HG03442 (cell line): ENCODE data around the gene MRPS27.

Experiments
- ATAC-seq: cut with Tn5 transposase; IDR thresholded peaks from one replicate; pipeline ENCODE4 v1.9.1; 2021; ENCODE audit warnings: mild to moderate bottlenecking, moderate library complexity; ENCODE audit not compliant: unreplicated experiment

MRPS27 gene

DNA sequence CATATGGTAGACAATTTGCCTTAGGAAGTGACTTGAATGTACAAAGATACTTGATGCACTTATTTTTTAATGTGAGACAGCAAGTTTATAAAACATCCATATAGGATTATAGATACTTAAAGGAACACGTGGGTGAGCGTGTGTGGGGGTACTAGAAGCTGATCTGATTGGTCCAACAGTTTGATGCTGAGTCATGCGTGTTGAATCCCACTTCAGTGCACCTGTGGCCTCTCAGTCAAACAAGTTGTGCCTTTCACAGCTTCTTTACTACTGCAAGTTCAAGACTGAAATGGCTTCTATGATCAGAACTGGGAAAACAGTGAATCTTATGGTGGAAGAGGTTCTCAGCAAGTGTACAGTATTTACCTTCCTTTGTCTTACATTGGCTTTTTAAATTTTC, 113.9 kb downstream of the MRPS27 start:
- no peak for ATAC-seq

DNA sequence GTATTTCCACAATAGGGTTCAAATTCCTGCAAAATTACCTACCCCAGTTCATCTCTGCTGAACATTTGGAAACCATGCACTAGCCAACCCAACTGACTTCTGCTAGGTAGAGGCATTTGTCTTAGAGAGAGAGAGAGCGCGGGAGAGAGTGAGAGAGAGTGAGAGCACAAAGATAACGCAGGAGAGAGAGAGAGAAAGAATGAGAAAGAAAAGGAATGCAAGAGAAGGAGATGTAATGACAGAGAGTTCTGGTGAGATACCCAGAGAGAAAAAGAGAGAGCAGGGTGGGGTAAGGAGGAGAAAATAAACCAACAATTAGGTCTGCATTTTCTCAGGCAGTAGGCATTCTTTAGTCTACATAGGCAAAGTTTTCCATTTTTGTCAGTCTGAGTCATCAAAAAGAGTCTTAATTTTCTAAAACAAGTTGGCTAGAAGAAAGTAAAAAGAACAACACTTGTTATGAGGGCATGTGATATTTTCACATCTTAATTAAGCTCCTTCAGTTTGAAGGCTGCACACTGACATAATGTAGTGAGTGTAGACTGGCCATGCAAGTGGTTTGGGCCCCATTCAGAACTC, 114.5 kb downstream of the MRPS27 start:
- ATAC-seq: no peak

DNA sequence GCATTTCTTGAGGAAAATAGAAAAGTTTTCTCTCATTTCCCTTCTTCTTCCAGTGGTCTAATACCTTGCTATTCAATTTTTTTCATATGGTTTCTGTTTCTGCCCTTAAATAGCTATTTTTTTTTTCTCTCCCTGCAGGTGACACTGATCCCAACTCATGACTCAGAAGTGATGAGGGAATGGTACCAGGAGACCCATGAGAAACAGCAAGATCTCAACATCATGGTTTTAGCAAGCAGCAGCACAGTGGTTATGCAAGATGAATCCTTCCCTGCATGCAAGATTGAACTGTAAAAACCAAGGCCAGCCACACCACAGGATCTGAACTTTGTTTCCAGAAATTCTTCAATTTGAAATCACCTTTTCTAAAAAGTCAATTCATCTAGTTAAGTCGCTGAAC, 115.1 kb downstream of the MRPS27 start:
- ATAC-seq: no peak

DNA sequence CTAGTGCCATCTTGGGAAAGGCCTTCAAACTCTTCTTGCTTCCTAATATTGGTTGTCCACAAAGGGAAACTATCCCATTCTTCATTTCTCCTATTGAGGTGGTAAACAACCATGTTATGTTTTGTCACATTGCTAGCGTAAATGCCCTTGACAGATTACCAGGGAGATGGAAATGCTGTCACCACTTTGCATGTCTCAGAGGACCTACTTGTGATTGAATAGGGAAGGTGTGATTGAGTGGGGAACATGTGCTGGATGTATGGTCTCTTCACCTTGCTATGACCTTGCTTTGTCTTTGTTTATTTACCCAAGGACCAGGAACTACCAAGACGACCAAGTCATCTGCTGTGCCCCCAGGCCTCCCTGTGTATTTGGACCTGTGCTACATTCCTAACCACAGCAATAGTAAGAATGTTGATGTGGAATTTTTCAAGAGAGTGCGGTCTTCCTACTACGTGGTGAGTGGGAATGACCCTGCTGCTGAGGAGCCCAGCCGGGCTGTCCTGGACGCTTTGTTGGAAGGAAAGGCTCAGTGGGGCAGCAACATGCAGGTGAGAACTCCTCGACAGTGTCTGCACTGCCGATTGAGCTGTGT, 116.7 kb downstream of the MRPS27 start:
- ATAC-seq: no peak

DNA sequence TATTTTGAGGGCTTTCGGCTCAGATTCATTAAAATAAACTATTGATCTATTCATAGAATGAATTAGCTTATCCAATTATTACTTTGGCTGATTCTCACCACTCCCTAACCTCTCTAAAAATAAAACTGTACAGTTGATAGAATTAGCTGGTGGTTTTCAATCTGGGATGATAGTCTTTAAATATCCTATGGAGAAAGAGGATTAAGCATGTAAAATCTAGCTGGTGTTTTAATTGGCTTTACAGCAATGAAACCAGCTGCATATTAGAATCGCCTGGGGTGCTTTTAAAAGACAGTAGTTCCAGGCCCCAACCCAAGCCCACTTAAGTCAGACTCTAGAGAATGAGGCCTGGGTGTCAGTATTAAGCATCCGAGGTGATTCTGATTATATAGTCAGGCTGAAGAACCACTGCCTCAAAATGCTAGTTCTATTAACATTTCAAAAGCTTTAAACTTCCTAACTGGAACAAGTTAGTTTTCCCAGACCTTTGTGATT, 117.7 kb downstream of the MRPS27 start:
- no peak for ATAC-seq

DNA sequence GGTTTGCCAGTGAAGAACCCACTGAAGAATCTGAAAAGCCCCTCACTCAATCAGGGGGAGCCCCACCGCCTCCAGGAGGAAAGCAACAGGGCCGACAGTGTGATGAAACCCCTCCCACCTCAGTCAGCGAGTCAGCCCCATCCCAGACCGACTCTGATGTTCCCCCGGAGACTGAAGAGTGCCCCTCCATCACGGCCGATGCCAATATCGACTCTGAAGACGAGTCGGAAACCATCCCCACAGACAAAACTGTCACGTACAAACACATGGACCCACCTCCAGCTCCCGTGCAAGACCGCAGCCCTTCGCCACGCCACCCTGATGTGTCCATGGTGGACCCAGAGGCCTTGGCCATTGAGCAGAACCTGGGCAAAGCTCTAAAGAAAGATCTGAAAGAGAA, 120.4 kb downstream of the MRPS27 start:
- no peak for ATAC-seq

DNA sequence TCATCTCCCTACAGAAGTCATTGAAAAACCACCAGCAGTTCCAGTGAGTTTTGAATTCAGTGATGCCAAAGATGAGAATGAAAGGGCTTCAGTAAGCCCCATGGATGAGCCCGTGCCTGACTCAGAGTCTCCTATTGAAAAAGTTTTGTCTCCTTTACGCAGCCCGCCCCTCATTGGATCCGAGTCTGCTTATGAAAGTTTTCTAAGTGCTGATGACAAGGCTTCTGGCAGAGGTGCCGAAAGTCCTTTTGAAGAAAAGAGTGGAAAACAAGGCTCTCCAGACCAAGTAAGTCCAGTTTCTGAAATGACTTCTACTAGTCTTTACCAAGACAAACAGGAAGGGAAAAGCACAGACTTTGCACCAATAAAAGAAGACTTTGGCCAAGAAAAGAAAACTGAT, 122.6 kb downstream of the MRPS27 start:
- no peak for ATAC-seq

DNA sequence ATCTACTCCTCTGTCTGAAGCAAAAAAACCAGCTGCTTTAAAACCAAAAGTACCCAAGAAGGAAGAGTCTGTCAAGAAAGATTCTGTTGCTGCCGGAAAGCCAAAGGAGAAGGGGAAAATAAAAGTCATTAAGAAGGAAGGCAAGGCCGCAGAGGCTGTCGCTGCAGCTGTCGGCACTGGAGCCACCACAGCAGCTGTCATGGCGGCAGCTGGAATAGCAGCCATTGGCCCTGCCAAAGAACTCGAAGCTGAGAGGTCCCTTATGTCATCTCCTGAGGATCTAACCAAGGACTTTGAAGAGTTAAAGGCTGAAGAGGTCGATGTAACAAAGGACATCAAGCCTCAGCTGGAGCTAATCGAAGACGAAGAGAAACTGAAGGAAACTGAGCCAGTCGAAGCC, 124.5 kb downstream of the MRPS27 start:
- no peak for ATAC-seq

DNA sequence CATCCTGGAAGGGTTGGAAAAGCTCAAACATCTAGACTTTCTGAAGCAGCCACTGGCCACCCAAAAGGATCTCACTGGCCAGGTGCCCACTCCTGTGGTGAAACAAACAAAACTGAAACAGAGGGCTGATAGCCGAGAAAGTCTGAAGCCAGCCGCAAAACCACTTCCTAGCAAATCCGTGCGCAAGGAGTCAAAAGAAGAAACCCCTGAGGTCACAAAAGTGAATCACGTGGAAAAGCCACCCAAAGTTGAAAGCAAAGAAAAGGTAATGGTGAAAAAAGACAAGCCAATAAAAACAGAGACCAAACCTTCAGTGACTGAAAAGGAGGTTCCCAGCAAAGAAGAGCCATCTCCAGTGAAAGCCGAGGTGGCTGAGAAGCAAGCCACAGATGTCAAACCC, 125.2 kb downstream of the MRPS27 start:
- peak; percentile 90 for ATAC-seq

DNA sequence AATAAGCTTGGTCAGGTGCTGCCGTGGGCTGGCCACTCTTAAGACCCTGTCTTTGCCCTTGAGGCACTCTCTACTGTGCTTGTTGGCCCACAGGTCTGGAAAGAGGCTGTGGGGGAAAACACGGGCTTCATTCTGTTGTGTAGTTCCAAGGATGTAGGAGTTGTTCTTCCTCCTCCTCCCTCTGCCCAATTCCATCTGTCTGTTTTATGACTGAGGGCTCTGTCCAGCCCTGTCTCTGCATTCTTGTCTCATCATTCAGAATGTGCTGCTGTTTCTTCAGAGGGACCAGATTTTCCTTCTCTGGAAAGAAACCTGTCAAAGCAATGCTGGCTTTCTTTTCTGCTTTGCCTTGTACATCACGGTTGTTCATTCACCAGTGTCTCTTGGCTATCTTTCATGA, 128.6 kb downstream of the MRPS27 start:
- ATAC-seq: no peak

DNA sequence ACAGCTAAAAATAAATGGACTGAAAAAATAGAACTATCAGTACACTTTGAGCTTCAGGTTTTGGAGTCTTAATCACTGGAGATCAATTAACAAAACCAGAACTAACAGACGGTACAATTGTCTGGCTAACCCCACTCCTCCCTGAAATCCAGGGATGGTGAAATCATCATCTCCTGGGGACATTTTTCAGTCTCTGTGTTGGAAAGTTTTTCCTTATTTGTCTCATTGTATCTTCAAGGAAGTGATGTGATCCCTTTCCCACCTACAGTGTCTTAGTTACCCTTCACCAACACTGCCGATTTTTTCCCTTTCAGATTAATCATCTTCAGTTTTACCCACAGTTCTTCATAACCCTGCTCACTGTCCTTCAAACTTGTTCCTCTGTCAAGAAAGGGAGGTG, 130.9 kb downstream of the MRPS27 start:
- no peak for ATAC-seq

DNA sequence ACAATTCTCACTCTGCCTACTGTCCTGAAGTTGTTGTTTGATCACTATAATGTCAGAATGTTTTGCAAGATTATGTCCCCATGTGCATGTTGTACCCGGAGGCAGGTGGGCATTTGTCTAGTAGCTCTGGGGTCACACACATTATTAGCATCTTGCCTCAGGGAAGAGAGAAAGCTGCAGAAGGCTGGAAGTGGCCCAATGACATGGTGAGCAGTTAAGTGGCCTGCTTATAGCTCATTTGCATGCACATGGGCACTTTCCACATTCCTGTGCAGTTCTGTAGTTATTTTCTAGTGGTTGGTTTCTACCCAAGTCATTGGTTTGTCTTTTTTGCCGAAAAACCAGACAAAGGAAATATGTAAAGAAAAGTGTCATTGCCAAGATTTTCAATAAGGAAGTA, 131.9 kb downstream of the MRPS27 start:
- no peak for ATAC-seq

DNA sequence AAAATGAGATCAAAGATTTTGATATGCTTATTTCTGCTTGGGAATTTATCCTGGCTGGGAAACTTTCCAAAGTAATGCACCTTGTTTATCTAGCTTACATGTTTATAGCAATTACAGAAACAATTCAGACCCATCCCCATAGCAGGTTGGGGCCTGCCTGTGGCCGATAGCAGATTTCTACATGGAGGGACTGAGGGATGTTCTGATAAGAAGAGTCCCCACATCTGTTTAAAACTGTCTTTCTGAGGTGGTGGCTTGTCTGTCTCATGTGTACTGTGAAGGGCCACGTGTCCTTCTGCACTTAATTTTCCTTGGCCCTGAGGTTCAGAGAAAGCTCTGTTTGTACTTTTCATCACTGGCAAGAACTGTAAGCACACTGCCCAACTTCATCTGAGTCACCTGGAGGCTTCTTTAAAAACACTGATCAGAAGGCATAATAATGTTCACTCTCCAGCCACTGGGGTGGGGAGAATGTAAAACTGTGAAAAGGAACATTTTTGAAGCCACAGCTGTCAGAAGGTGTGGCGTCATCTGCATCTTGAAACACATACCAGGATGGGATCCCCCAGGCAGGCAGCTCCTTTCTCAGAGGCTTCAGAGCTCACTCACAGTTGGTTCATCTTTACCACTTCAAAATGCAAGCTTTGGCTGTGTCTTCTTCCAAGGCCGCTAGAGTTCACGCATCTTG, 132.5 kb downstream of the MRPS27 start:
- no peak for ATAC-seq

DNA sequence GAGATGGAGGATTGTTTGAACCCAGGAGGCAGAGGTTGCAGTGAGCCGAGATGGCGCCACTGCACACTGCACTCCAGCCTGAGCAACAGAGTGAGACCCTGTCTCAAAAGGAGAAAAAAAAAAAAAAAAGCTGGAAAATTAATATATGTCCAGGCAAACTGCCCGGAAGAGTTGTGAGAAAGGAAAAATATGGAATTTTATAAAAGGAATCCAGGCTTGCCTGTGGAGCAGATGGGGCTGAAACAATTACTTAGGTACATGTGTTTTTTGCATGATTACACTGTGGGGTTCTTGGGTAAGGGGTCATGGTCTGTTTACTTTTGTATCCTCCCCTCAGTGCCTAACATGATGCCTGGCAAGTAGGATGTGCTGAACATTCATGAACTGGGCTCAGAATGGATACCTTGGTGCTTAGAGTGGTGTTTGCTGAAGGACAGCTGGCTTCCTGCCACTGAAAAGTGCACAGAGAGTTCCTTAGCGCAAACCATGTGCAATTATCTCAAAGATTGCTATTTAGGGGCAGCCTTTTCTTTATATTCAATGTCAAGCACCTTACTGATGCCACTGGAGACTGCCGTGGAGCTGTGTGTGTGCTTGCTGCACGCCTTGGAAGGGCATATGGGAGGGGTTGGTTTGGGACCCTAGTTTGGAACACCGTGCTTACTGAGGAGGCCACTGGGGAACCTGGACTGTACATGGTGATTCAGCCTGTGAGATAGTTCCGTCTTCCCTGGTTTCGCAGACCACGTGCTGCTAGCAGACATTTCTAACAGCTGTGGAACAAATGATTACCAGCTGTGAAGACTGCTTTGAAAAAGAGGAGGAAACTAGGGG, 134.3 kb downstream of the MRPS27 start:
- no peak for ATAC-seq

DNA sequence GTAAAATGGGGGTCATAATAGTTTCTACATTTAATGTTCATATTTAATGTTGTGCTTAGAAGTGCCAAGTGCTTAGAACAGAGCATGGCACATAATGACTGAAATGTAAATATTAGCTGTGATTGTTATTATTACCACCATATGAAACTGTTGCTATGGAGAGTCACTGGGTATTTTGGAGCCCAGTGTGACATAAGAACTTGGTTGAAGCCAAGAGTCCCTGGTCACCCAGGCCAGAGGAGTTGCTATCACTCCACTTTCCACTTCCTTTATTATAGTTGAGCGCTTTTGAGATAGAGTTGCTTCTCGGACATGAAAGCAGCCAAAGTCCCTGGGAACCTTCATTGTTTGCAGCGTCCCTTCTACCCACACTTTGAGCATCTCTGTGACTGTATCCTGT, 135.6 kb downstream of the MRPS27 start:
- ATAC-seq: no peak

DNA sequence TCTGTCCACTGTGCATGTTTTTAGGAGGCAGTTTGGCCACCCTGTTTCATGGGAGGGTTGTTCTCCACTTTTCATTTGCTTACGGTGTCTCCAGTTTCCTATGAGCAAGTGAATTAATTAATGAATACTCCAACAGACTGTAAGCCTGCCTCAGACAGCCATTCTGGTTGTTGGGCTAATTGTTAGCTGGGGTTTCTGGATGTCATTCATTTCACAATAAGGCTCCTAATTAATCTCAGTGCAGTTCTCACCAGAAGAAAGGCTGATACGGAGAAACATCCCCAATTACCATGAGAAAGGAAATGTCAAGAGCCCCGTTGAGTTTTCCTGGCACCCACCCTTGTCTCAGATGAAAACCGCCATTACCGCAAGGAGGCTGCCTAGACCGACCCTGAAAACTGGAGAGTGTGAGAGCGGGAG, 136.9 kb downstream of the MRPS27 start:
- no peak for ATAC-seq

DNA sequence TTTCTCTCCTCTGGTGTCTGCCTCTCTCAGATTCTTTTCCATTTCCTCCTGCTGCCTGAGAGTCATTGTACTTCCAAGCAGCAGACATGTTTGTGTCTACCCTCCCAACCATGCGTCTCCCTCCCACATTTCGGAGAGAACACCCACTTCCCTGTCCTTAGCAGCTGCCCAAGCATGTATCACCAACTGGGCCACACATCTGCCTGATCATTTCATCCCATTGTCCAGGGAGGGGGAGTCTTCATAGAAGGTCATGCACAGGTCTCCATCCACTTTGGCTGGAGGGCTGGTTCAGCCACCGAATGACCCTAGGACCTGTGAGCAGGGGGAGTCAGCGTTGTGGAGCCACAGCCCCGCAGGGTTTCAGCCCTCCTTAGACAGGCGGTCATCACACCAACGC, 137.4 kb downstream of the MRPS27 start:
- ATAC-seq: no peak

DNA sequence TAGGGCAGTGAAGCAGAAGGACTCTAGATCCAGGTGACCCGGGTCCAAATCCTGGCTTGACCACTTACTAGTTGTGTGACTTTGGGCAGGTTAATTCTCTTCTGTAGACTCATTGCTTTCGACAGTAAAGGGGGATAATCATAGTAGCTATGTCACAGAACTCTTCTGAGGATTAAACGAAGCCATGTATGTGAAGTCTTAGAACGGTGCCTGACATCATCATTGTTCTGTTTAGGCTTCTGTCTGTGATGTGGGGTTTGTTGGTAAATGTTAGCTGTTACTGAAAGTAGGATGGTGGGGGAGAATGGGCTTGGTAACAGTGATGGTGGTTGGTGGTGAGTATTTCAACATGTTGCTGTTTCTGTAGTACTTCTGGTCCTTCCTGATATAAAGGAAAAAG, 139.1 kb downstream of the MRPS27 start:
- ATAC-seq: no peak

DNA sequence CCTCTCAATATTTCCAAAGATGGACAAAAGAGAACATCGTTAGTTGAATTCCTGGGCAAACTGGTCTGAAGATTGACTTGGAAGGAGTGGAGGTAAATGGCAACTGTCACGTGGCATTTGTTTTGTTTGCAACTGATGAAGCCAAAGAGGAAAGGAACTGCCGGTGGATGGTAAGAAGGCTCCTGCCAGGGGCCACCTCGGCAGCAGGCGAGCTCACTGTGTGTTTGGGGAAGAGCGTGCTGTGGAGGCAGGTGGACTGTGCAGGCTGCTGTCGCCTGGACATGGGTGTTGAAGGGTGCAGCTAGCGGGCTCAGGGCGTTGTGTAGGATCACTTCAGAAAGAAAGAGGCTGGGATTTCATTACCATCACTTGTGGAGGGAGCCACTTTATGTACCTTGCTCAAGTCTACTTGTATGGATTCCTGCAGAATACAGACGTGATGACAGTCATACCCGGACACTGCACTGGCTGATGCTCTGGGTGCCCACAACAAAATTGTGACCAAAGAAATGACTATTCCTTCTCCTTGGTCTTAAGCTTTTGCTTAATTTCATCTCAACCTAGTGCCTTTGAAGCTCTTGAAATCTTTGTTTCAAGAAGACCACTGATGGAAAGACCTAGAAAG, 140.1 kb downstream of the MRPS27 start:
- ATAC-seq: no peak

DNA sequence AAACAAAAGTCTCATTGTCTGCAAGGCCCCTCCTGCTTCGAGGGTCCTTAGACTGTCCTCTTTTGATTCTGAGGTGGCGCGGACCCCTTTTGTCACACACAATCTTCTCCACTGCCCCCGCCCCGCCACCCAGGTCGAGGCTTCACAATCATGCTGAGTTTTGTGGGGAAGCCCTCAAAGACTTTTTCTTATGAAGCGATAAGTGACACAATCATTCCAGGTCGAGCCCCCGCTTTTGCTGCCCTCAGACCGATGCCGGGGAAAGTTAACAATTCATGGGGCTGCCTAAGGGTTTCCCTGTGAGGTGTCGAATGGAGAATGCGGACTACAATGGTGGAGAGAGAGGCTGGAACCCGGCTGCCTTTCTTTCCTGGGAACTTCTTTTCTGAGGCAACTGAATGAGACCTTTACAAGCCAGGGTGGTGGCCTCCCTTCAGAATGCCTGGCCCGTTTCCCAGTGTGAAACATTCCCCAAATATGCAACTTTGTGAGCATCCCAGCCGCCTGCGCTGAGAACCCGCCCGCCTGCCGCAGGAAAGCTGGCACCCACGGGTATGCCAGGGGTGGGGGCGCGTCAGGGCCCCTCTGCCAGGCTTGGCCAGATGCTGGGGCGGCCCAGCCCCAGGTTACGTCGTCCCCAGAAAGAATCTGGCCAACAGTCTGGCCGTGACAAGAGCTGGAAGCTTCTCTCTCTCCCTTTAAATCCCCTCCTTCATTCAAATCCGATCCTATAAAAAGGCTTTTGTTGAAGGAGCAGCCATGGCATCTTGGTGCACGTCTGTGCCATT, 140.8 kb downstream of the MRPS27 start:
- ATAC-seq: no peak
